ENCODE measurements around the gene RNF166. TPM values are rescaled to one million over a fixed set of nuclear protein-coding genes. Genes with fewer than 3 reads are reported as not detected.

The RNF166 gene
- total and polyA plus RNA-seq, 2 of the 13 experiments (the other 11 are each of a cell fraction or from before 2014, with no cell fraction given), result 21.4 to 23.0 TPM

DNA sequence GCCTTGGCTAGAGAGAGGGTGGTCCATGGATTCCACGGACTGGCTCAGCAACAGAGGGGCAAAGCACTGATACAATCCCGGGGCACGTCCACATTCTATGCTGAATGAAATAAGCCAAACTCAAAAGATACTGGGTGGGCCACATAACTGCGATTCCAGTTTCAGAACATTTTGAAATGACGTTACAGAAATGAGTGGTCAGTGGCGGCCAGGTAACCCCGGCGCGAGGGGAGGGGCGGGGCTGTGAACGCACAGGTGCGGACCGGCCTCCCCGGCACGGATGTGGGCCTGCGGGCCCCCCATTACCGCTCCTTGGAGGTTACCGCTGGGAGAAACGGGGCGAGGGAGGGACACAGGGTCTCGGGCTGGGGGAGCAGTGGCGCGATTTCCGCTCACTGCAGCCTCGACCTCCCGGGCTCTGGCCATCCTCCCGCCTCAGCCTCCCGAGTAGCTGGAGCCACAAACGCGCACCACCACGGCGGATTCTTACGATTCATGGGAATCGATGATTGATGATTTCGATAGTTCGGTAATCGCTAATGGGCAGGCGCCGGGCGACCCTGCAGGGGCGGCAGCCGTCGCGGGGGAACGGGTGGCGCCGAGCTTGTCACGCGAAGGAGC, 43.9 kb downstream of the RNF166 start (continued):
- TF ChIP-seq, protein P1, sequence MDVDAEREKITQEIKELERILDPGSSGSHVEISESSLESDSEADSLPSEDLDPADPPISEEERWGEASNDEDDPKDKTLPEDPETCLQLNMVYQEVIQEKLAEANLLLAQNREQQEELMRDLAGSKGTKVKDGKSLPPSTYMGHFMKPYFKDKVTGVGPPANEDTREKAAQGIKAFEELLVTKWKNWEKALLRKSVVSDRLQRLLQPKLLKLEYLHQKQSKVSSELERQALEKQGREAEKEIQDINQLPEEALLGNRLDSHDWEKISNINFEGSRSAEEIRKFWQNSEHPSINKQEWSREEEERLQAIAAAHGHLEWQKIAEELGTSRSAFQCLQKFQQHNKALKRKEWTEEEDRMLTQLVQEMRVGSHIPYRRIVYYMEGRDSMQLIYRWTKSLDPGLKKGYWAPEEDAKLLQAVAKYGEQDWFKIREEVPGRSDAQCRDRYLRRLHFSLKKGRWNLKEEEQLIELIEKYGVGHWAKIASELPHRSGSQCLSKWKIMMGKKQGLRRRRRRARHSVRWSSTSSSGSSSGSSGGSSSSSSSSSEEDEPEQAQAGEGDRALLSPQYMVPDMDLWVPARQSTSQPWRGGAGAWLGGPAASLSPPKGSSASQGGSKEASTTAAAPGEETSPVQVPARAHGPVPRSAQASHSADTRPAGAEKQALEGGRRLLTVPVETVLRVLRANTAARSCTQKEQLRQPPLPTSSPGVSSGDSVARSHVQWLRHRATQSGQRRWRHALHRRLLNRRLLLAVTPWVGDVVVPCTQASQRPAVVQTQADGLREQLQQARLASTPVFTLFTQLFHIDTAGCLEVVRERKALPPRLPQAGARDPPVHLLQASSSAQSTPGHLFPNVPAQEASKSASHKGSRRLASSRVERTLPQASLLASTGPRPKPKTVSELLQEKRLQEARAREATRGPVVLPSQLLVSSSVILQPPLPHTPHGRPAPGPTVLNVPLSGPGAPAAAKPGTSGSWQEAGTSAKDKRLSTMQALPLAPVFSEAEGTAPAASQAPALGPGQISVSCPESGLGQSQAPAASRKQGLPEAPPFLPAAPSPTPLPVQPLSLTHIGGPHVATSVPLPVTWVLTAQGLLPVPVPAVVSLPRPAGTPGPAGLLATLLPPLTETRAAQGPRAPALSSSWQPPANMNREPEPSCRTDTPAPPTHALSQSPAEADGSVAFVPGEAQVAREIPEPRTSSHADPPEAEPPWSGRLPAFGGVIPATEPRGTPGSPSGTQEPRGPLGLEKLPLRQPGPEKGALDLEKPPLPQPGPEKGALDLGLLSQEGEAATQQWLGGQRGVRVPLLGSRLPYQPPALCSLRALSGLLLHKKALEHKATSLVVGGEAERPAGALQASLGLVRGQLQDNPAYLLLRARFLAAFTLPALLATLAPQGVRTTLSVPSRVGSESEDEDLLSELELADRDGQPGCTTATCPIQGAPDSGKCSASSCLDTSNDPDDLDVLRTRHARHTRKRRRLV (CRISPR knock-in tag; IDR thresholded peaks at IDR 0.05), result peak; percentile 28; the same call in 1 of the 2 replicates
- TF ChIP-seq PPARG (CRISPR knock-in tag; conservative IDR thresholded peaks at IDR 0.05), result no peak
- TF ChIP-seq, protein P2, sequence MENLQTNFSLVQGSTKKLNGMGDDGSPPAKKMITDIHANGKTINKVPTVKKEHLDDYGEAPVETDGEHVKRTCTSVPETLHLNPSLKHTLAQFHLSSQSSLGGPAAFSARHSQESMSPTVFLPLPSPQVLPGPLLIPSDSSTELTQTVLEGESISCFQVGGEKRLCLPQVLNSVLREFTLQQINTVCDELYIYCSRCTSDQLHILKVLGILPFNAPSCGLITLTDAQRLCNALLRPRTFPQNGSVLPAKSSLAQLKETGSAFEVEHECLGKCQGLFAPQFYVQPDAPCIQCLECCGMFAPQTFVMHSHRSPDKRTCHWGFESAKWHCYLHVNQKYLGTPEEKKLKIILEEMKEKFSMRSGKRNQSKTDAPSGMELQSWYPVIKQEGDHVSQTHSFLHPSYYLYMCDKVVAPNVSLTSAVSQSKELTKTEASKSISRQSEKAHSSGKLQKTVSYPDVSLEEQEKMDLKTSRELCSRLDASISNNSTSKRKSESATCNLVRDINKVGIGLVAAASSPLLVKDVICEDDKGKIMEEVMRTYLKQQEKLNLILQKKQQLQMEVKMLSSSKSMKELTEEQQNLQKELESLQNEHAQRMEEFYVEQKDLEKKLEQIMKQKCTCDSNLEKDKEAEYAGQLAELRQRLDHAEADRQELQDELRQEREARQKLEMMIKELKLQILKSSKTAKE (CRISPR knock-in tag; IDR thresholded peaks at IDR 0.05; ENCODE audit: borderline replicate concordance), result 0 out of 2 replicates have a peak, but pooled peaks have one; percentile 11
- TF ChIP-seq, protein P3, sequence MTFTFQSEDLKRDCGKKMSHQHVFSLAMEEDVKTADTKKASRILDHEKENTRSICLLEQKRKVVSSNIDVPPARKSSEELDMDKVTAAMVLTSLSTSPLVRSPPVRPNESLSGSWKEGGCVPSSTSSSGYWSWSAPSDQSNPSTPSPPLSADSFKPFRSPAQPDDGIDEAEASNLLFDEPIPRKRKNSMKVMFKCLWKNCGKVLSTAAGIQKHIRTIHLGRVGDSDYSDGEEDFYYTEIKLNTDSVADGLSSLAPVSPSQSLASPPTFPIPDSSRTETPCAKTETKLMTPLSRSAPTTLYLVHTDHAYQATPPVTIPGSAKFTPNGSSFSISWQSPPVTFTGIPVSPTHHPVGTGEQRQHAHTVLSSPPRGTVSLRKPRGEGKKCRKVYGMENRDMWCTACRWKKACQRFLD (CRISPR knock-in tag; IDR thresholded peaks at IDR 0.05; ENCODE audit: borderline replicate concordance), result 0 out of 2 replicates have a peak, but pooled peaks have one; percentile 13
- no peak for TF ChIP-seq SALL1 (CRISPR knock-in tag; IDR thresholded peaks at IDR 0.05)
- TF ChIP-seq, protein P4, sequence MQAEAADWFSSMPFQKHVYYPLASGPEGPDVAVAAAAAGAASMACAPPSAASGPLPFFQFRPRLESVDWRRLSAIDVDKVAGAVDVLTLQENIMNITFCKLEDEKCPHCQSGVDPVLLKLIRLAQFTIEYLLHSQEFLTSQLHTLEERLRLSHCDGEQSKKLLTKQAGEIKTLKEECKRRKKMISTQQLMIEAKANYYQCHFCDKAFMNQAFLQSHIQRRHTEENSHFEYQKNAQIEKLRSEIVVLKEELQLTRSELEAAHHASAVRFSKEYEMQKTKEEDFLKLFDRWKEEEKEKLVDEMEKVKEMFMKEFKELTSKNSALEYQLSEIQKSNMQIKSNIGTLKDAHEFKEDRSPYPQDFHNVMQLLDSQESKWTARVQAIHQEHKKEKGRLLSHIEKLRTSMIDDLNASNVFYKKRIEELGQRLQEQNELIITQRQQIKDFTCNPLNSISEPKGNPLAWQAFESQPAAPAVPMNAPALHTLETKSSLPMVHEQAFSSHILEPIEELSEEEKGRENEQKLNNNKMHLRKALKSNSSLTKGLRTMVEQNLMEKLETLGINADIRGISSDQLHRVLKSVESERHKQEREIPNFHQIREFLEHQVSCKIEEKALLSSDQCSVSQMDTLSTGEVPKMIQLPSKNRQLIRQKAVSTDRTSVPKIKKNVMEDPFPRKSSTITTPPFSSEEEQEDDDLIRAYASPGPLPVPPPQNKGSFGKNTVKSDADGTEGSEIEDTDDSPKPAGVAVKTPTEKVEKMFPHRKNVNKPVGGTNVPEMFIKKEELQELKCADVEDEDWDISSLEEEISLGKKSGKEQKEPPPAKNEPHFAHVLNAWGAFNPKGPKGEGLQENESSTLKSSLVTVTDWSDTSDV (CRISPR knock-in tag; IDR thresholded peaks at IDR 0.05), result peak; percentile 68; the same call in 1 of the 2 replicates
- TF ChIP-seq ZNF431 (CRISPR knock-in tag; IDR thresholded peaks at IDR 0.05; ENCODE audit: borderline replicate concordance, low read depth), result peak; percentile 73
- no peak for TF ChIP-seq E2F1 (CRISPR knock-in tag; IDR thresholded peaks at IDR 0.05)
- TF ChIP-seq, protein P5, sequence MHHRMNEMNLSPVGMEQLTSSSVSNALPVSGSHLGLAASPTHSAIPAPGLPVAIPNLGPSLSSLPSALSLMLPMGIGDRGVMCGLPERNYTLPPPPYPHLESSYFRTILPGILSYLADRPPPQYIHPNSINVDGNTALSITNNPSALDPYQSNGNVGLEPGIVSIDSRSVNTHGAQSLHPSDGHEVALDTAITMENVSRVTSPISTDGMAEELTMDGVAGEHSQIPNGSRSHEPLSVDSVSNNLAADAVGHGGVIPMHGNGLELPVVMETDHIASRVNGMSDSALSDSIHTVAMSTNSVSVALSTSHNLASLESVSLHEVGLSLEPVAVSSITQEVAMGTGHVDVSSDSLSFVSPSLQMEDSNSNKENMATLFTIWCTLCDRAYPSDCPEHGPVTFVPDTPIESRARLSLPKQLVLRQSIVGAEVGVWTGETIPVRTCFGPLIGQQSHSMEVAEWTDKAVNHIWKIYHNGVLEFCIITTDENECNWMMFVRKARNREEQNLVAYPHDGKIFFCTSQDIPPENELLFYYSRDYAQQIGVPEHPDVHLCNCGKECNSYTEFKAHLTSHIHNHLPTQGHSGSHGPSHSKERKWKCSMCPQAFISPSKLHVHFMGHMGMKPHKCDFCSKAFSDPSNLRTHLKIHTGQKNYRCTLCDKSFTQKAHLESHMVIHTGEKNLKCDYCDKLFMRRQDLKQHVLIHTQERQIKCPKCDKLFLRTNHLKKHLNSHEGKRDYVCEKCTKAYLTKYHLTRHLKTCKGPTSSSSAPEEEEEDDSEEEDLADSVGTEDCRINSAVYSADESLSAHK (CRISPR knock-in tag; IDR thresholded peaks at IDR 0.05; ENCODE audit: borderline replicate concordance), result no peak
- TF ChIP-seq NFE2L2 (IDR thresholded peaks at IDR 0.05; ENCODE audit: low read length), result no peak
